Activated CD8-positive, alpha-beta memory T cell treated with anti-CD3 and anti-CD28 coated beads for 36 hours (primary cell): Measurements from ENCODE around the gene KRTAP16-1. TPM values are rescaled to one million over a fixed set of nuclear protein-coding genes. Genes with fewer than 3 reads are reported as not detected.

Source experiments
- CTCF ChIA-PET: fragments of 350-600 bp; sonication (Branson Sonifier 250); formaldehyde crosslinking; loops from one replicate; lab custom pipeline; 2021; ENCODE audit warnings: antibody characterized with exemption; lab: Charles Lee
- POLR2A ChIA-PET: fragments of 350-600 bp; sonication (Branson Sonifier 250); formaldehyde crosslinking; loops from one replicate; lab custom pipeline; 2021; ENCODE audit warnings: antibody characterized with exemption; lab: Charles Lee
- total RNA-seq, 2 experiments: library from RNA; stranded (reverse); gene quantifications; one replicate each; pipeline ENCODE4 v1.2.3, GENCODE V29; 2021

KRTAP16-1 gene
- total RNA-seq, 2 experiments from 2014 or later = not detected

GRCh38 chr17:41264599-41264998 lies 44.5 kb downstream of the KRTAP16-1 start:
- ChIA-PET POLR2A (no interaction called here), CTCF (no interaction called here)

- CTCF ChIA-PET = interaction anchor here (0.6 kb wide), 1 partner anchor 28 kb away, joined by 3 read pairs; no protein-coding TSS in a partner anchor
- POLR2A ChIA-PET = no interaction called here
These were observed 45.9 kb downstream of the KRTAP16-1 start for GRCh38 chr17:41263212-41263611.

GRCh38 chr17:41258406-41258805 lies 50.7 kb downstream of the KRTAP16-1 start:
- CTCF ChIA-PET = no interaction called here
- POLR2A ChIA-PET = no interaction called here

Other genes with a start within 250 kb of the KRTAP16-1 start
- not detected for gene KRTAP2-3, start 249.2 kb downstream of the KRTAP16-1 start, total RNA-seq
- not detected for gene KRTAP2-4, start 243.4 kb downstream of the KRTAP16-1 start, total RNA-seq
- not detected for gene KRTAP4-7, start 225.2 kb downstream of the KRTAP16-1 start, total RNA-seq
- not detected for gene KRTAP4-8, start 211.2 kb downstream of the KRTAP16-1 start, total RNA-seq
- gene KRTAP4-16, start 207.1 kb downstream of the KRTAP16-1 start, total RNA-seq = not detected
- not detected for gene KRTAP4-9, start 203.9 kb downstream of the KRTAP16-1 start, total RNA-seq
- not detected for gene KRTAP4-11, start 190.9 kb downstream of the KRTAP16-1 start, total RNA-seq
- not detected for gene KRTAP4-12, start 185.1 kb downstream of the KRTAP16-1 start, total RNA-seq
- not detected for gene KRTAP4-6, start 168.8 kb downstream of the KRTAP16-1 start, total RNA-seq
- gene KRTAP4-5, start 159.5 kb downstream of the KRTAP16-1 start, total RNA-seq = not detected
- not detected for gene KRTAP4-4, start 148.6 kb downstream of the KRTAP16-1 start, total RNA-seq
- not detected for gene KRTAP4-3, start 141.1 kb downstream of the KRTAP16-1 start, total RNA-seq
- gene KRTAP4-2, start 131.1 kb downstream of the KRTAP16-1 start, total RNA-seq = not detected
- gene KRTAP4-1, start 124.4 kb downstream of the KRTAP16-1 start, total RNA-seq = not detected
- not detected for gene KRTAP9-1, start 119.4 kb downstream of the KRTAP16-1 start, total RNA-seq
- not detected for gene KRTAP9-2, start 82.7 kb downstream of the KRTAP16-1 start, total RNA-seq
- not detected for gene KRTAP9-3, start 76.9 kb downstream of the KRTAP16-1 start, total RNA-seq
- not detected for gene KRTAP9-8, start 71.3 kb downstream of the KRTAP16-1 start, total RNA-seq
- not detected for gene KRTAP9-4, start 59.6 kb downstream of the KRTAP16-1 start, total RNA-seq
- not detected for gene KRTAP9-9, start 53.9 kb downstream of the KRTAP16-1 start, total RNA-seq
- gene KRTAP9-6, start 43.9 kb downstream of the KRTAP16-1 start, total RNA-seq = not detected
- not detected for gene KRTAP9-7, start 33.6 kb downstream of the KRTAP16-1 start, total RNA-seq
- gene KRTAP29-1, start 6.5 kb downstream of the KRTAP16-1 start, total RNA-seq = not detected
- not detected for gene KRTAP17-1, start 6.4 kb upstream of the KRTAP16-1 start, total RNA-seq
- not detected for gene KRT33A, start 41.5 kb upstream of the KRTAP16-1 start, total RNA-seq
- gene KRT33B, start 60.5 kb upstream of the KRTAP16-1 start, total RNA-seq = not detected
- not detected for gene KRT34, start 73.0 kb upstream of the KRTAP16-1 start, total RNA-seq
- not detected for gene KRT31, start 88.3 kb upstream of the KRTAP16-1 start, total RNA-seq
- not detected for gene KRT37, start 115.3 kb upstream of the KRTAP16-1 start, total RNA-seq
- gene KRT38, start 131.7 kb upstream of the KRTAP16-1 start, total RNA-seq = not detected
- not detected for gene KRT32, start 158.1 kb upstream of the KRTAP16-1 start, total RNA-seq
- gene KRT35, start 171.8 kb upstream of the KRTAP16-1 start, total RNA-seq = not detected
- not detected for gene KRT36, start 180.6 kb upstream of the KRTAP16-1 start, total RNA-seq
- gene KRT13, start 196.3 kb upstream of the KRTAP16-1 start, total RNA-seq = not detected
- not detected for gene KRT15, start 209.6 kb upstream of the KRTAP16-1 start, total RNA-seq
- gene KRT19, start 219.0 kb upstream of the KRTAP16-1 start, total RNA-seq = not detected